Fibroblast of skin of abdomen (primary cell): ENCODE measurements around the gene RNPEPL1.

Experiments used
- DNase-seq: peaks from one replicate; pipeline ENCODE4 v3.0.0-alpha.2; 2013

Gene RNPEPL1

DNA sequence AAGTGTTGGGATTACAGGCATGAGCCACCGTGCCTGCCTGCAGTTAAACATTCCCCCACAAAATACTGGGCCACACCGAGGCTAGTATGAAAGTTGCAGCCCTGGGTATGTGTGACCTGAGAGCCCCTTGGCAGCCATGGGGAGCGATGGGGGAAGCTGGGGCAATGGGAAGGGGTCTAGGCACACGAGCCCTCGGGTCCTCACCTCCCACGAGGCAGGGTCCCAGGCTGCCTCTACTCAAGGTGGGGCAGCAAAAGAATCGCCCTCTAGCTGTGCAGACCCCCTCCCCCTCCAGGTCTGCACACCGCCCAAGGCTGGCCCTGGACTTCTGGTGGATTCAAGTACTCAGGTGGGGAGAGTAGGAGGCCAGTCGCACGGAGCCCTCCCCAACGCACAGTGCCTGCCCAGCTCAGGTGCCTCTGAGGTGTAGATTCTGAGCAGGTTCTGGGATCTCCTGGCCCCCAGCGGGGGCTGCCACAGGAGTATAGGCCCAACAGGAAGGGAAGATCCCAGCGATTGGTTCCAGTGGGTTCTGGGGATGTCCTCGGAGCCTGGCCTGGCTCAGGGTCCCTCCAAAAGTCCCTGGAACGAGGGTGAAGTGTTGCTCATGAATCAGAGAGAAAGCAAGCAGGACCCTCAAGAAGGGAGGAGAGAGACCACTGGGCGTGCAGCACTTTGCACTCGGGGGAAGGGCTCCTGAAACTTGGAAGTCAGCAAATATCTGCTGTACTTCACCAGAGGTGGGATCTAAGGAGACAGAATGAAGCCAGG is 59.6 kb downstream of the RNPEPL1 start:
- DNase-seq = no peak

DNA sequence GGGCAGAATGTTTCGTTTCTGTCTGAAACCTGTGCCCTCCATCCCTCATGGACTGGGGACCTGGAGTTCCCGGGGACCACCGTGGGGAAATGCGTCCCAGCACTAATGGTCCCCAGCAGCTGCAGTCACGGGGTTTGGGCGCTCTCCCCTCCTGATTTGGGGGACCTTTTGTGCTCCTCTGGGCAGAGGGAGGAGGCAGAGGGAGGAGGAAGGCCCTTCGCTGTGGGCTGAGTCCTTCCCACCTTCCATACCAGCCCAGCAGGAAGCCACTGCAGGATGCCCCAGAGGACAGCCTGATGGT is 60.2 kb downstream of the RNPEPL1 start:
- no peak for DNase-seq

DNA sequence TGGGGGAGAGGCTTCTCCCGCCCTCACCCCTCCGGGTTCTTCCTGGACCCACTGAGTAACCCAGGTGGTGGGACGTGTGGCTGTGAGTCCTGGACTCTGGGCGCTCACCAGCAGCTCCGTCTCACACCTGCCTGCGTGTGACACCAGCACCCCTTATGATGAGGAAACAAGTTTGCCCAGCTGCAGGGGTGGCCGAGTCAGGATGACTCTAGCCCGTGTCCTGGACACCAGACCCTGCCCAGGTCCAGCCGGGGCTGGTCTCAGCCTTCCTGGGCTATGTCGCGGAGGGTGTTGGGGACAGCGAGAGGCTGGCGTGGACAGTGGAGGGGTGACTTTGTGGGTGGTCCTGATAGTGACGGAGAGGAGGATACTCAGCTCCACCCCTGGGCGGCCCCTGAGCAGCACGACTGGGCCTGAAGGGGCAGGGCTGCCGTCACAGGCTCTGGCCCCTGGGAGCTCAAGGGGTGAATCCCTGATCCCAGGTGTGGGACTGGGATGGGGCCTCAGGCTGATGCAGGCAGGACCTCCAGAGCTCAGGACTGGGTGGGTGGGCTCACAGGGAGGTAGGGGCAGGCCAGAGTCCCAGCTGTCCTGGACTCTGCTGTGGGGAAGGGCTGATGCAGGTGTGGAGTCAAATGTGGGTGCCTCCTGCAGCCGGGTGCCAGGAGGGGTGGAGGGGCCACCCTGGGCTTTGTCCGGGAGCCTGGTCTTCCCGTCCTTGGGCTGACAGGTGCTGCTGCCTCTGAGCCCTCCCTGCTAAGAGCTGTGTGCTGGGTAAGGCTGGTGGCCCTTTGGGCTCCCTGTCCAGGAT is 60.7 kb downstream of the RNPEPL1 start:
- no peak for DNase-seq

DNA sequence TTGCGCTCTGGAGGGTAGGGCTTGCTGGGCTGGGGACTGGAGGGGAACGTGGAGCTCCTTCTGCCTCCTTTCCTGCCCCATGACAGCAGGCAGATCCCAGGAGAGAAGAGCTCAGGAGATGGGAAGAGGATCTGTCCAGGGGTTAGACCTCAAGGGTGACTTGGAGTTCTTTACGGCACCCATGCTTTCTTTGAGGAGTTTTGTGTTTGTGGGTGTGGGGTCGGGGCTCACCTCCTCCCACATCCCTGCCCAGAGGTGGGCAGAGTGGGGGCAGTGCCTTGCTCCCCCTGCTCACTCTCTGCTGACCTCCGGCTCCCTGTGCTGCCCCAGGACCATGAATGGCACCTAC is 61.3 kb downstream of the RNPEPL1 start:
- DNase-seq = no peak

DNA sequence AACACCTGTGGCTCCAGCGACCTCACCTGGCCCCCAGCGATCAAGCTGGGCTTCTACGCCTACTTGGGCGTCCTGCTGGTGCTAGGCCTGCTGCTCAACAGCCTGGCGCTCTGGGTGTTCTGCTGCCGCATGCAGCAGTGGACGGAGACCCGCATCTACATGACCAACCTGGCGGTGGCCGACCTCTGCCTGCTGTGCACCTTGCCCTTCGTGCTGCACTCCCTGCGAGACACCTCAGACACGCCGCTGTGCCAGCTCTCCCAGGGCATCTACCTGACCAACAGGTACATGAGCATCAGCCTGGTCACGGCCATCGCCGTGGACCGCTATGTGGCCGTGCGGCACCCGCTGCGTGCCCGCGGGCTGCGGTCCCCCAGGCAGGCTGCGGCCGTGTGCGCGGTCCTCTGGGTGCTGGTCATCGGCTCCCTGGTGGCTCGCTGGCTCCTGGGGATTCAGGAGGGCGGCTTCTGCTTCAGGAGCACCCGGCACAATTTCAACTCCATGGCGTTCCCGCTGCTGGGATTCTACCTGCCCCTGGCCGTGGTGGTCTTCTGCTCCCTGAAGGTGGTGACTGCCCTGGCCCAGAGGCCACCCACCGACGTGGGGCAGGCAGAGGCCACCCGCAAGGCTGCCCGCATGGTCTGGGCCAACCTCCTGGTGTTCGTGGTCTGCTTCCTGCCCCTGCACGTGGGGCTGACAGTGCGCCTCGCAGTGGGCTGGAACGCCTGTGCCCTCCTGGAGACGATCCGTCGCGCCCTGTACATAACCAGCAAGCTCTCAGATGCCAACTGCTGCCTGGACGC is 61.9 kb downstream of the RNPEPL1 start:
- DNase-seq = no peak
